GM21825 (cell line): Measurements from ENCODE around the gene CNGA4.
"Not testable (repeated sequence)": the region's sequence is repeated elsewhere in the genome, so short reads cannot be mapped to it uniquely, and the experiment has no call there.

Experiments
- ATAC-seq: cut with Tn5 transposase; IDR thresholded peaks from one replicate; pipeline ENCODE4 v1.9.1; 2021; ENCODE audit warnings: mild to moderate bottlenecking, moderate library complexity; ENCODE audit not compliant: unreplicated experiment

Gene CNGA4

DNA sequence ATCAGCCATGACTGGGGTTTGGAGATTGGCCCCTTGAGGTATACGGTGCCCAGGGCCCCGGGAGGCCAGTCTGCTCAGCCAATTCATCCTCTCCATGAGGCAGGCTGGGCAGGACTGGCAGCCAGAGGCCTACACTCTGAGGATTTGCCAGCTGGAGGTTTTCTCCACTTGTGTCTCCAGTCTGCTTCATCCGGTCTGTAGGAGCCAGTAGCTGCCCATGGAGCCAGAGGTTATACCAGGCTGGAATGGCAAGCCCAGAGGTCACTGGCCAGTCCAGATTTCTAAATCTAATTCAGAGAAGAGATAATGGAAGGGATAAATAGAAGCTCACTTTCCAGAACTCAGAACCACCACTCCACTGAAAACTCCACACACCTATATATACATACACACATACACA lies 14.5 kb upstream of the CNGA4 start:
- ATAC-seq: no peak

DNA sequence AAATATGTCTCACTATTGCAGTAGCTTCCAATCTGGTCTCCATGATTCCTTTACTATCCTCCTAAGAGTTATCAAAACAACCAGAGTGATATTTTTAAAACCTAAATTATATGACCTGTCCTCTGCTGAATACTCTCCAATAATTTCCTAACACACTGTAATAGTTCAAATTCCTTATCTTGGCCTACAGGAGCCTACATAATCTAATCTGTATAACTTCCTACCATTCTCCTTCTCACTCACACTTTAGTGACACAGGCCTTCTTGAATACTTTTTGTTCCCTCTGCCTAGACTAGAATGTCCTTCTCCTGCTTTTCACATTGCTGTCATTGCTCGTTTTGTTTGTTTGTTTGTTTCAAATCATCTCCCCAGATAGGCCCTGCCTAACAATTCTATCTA lies 13.9 kb upstream of the CNGA4 start:
- no peak for ATAC-seq

- ATAC-seq: no peak
These were observed 13.0 kb upstream of the CNGA4 start for GRCh38 chr11:6225896-6226295.

DNA sequence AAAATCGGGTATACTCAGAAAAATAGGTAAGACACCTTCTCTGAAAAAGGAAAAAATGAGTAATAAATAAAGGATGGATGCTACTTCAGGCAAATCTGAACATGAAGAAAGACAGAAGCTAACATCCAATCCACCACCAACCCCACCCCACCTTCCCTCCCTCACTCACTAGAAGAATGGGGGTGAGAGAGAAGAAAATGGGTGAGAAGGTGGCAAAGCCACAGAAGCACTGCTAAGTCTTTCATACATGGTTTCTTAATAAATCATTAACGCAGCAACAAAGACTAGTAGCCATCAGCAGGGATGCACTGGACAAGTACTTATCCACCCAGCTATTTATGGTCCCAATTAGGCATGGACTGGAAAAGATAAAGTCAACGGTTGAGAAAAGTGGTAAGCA lies 10.4 kb upstream of the CNGA4 start:
- ATAC-seq: no peak

DNA sequence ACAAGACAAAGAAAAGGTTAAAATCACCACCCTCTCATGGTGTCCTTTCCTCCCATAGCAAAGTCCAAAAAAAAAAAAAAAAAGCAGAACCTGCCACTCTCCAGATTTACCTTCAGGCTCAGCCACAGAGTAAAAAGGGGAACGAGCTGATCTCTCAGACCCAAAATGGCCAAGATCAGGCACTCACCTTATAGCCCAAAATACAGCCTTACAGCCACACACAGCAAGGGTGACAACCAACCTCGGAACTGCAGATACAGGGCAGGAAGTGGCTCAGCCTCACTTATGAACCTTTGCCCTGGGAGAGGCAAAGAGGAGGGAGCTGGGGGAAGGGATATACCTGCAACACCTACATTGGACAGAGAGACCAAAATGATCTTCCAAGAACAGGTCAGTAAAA lies 9.0 kb upstream of the CNGA4 start:
- ATAC-seq: no peak

- no peak for ATAC-seq
These were observed 6.0 kb upstream of the CNGA4 start for GRCh38 chr11:6232899-6233298.

GRCh38 chr11:6233984-6234386 lies 4.9 kb upstream of the CNGA4 start:
- no peak for ATAC-seq

DNA sequence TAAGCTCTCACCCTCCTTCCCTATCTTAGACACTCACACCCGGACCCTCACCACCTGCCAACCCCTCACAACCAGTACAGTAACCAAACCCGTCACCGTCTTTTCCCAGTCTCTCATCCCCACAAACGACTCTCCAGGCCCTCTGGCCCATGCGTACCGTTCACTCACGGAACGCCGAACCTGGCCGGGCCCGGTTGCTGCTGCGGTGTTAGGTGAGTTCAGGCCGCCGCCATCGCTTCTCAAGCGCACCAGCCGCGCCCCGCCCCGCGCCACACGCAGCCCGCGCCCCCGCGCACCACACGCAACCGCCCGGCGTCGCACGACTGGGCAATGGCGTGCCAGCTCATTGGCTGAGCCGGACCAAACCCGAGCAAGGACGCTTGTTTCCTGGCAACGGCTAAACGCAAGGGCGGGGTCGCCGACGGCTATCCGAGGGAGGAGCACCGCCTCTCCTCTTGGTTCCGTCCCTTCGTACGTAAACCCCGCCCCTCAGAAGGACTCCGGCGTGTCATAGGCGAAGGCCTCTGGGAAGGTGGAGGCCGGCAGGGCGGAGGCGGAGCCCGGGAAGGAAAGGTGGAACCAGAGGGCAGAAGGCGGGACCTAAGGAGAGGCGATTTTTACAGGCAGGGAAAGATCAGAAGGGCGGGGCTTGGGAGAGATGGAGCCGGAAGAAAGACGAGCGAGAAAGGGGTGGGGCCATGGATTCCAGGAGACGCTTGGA lies 4.3 kb upstream of the CNGA4 start, which contains the start of gene FHIP1B:
Gene FHIP1B, minus strand, starts transcription at position 250 of the 721 bp plus-strand sequence. CDS start 10,120 bp downstream, outside the sequence.
- peak; percentile 97 for ATAC-seq

GRCh38 chr11:6237266-6237665 lies 1.6 kb upstream of the CNGA4 start:
- ATAC-seq: no peak

DNA sequence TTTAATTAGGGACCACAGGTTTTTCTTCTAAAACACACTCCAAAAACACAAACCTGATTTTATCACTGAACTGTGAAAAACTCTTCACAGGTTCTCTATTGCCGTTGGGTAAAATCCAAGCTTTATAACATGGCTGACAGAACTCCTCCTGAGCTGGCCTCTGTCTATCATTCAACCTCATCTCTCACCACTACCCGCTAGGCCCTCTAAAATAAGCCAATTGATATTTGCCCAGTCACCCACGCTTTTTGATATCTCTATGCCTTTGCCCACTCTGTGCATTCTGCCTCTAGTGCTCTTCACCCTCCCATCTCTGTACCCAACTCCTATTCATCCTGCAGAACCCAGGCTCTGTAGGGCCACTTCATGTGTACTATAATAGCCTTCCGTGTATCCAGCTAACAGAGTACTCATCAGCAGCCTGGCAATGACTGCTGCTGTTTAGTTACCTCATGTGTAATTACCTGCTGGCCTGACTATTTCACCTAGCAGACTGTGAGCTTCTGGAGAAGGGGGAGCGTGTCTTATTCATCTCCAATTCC lies 1.1 kb upstream of the CNGA4 start:
- ATAC-seq: no peak

DNA sequence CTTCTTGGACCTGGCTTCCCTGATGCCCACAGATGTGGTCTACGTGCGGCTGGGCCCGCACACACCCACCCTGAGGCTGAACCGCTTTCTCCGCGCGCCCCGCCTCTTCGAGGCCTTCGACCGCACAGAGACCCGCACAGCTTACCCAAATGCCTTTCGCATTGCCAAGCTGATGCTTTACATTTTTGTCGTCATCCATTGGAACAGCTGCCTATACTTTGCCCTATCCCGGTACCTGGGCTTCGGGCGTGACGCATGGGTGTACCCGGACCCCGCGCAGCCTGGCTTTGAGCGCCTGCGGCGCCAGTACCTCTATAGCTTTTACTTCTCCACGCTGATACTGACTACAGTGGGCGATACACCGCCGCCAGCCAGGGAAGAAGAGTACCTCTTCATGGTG lies 1.2 kb downstream of the CNGA4 start:
- ATAC-seq: no peak

DNA sequence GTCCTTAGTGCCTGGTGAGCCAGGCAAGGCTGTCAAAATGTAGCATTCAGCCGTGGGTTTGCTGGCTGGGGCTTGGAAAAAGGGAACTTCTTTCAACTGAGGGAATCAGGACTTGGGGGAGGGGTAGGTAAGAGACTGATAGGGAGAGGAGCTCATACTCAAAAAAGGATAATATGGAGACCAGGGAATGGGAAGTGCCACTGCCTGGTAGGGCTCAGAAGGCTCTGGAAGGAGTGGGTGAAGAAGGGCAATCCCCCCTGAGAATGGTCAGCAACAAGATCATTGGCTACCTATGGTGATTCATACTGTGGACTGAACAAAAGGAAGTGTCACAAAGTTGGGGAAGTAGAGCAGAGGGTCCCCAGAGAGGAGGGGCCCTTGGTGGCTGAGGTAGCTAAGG lies 1.9 kb downstream of the CNGA4 start:
- ATAC-seq: no peak

DNA sequence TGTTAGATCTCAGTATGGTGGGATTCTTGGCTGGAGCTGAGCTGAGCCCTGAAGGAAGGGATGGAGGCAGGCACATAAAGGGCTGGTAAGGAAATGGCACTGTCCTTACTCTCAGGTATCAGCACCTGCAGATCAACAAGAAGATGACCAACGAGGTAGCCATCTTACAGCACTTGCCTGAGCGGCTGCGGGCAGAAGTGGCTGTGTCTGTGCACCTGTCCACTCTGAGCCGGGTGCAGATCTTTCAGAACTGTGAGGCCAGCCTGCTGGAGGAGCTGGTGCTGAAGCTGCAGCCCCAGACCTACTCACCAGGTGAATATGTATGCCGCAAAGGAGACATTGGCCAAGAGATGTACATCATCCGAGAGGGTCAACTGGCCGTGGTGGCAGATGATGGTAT lies 2.4 kb downstream of the CNGA4 start:
- ATAC-seq: no peak

- no peak for ATAC-seq
These were observed 6.6 kb downstream of the CNGA4 start for GRCh38 chr11:6245536-6245935.

- no peak for ATAC-seq
These were observed 9.4 kb downstream of the CNGA4 start for GRCh38 chr11:6248248-6248647.

- not testable (repeated sequence) for ATAC-seq
These were observed 10.0 kb downstream of the CNGA4 start for GRCh38 chr11:6248897-6249296.

DNA sequence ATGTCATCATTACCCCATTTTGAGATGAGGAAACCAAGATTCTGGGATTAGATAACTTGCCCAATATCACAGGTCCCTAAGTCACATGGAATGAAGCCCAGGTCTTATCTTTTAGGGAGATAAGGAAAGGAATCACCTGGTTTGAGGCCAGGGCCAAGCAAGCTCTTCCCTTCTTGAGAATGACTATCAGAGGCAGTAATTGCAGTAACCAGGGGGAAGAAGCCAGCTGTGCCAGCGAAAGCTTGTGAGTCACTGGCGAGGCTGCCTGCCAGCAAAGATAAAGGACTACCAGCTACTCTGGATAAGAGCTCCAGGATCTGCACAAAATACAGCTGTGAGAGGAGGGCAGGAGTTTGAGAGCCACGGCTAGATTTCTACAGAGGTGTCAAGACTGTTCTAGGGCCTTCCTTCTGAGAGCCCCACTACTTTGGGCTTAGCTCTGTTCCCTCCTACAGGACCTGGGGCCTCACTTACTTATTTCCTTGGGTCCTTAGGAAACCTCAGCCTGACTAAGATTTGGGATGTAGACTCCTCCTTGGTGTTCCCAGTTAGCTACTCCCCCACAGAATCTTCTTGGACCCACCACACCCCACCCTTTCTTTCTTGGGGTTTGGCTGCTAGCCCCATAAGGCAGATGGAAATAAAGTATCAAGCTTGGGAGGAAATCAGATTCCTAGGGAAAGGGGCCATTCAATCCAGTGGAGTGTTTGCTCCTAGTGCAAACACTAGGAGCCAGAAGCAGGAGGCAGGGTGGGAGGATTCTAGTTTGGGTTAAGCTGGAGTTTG lies 11.1 kb downstream of the CNGA4 start:
- no peak for ATAC-seq

- no peak for ATAC-seq
These were observed 12.3 kb downstream of the CNGA4 start for GRCh38 chr11:6251120-6251733.

DNA sequence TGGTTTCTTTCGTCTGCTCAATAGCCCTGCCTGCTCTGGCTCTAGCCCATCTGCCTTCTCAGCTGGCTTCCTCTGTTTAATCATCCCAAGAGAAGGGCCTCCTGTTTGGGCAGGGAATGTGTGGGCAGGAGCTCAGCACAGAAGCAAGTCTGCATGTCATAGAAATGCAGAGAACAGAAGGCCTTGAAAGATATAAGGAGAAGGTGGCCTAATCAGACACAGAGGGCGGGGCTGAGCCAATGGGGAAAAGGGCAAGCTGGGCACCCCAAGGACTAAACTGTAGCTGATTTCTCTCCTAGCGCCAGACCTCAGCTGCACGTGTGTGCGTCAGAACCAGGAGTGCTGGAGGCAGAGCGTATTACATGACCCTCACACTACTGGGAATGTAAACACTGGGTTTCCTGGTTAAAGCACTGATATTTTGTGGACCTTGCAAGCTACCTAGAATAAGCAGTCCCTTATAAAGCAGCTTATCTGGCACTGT lies 13.1 kb downstream of the CNGA4 start:
- no peak for ATAC-seq

GRCh38 chr11:6253197-6253596 lies 14.3 kb downstream of the CNGA4 start:
- ATAC-seq: peak; percentile 70

DNA sequence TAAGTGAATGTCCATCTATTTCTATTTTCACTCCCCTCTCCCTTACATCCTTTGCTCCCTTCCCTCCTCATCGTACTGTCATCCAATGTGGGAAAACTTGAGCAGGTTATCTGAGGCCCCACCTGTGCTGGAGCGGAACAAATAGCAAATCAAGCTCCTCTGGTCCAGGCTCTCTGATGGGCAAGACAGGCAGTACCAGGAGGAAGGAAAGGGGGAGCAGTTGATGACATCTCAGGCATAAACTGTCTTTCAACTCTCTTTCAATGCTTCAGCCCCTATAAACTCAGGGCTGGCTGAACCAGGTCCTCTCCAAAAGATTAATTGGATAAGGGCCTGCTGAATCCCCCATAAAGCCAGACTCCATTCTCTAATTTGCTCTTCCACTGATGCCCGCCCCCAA lies 19.3 kb downstream of the CNGA4 start:
- no peak for ATAC-seq
